CD4-positive, alpha-beta memory T cell (primary cell): ENCODE measurements around the gene IL23R. TPM values are rescaled to one million over a fixed set of nuclear protein-coding genes. Genes with fewer than 3 reads are reported as not detected.

Source experiments
- CTCF ChIA-PET: fragments of 350-600 bp; sonication (Branson Sonifier 250); formaldehyde crosslinking; loops from one replicate; lab custom pipeline; 2021; ENCODE audit warnings: inconsistent platforms; ENCODE audit not compliant: partially characterized antibody; lab: Charles Lee
- POLR2A ChIA-PET: fragments of 350-600 bp; sonication (Branson Sonifier 250); formaldehyde crosslinking; loops from one replicate; lab custom pipeline; 2021; ENCODE audit not compliant: partially characterized antibody; lab: Charles Lee
- DNase-seq, 5 donors: peaks; one replicate each; pipeline versions ENCODE4 v3.0.0 to v3.0.0-alpha.2; 2020 to 2022; ENCODE audit warnings: mixed read lengths in 1 of 5
- H3K27ac ChIP-seq: one replicate; pipeline ENCODE4 v1.7.0; 2013; ENCODE audit warnings: low read depth, low read length
- H3K27me3 ChIP-seq: 2 replicates; pipeline ENCODE4 v1.7.0; 2013; ENCODE audit warnings: mild to moderate bottlenecking, low read length, moderate library complexity; ENCODE audit not compliant: insufficient read depth
- H3K36me3 ChIP-seq: 2 replicates; pipeline ENCODE4 v1.7.0; 2013; ENCODE audit warnings: mild to moderate bottlenecking, low read length, moderate library complexity; ENCODE audit not compliant: insufficient read depth
- H3K4me1 ChIP-seq: 2 replicates; pipeline ENCODE4 v1.7.0; 2013; ENCODE audit warnings: mild to moderate bottlenecking, low read length, moderate library complexity; ENCODE audit not compliant: insufficient read depth
- H3K4me3 ChIP-seq, 2 donors: one replicate each; pipeline ENCODE4 v1.7.0; 2013; ENCODE audit warnings: low read length in 2 of 2, mild to moderate bottlenecking in 1 of 2
- H3K9me3 ChIP-seq, 2 donors: one replicate each; pipeline ENCODE4 v1.7.0; 2013; ENCODE audit warnings: low read length in 2 of 2, control low read depth in 1 of 2; ENCODE audit not compliant: control insufficient read depth in 1 of 2
- H3K27ac Mint-ChIP-seq, 7 donors: one replicate each; pipeline ENCODE4 v1.8.0; 2020 to 2021; ENCODE audit warnings: mixed read lengths in 7 of 7, mild to moderate bottlenecking in 6 of 7, inconsistent platforms in 3 of 7, moderate library complexity in 3 of 7
- H3K27me3 Mint-ChIP-seq, 2 donors: one replicate each; pipeline ENCODE4 v1.8.0; 2020 to 2021; ENCODE audit warnings: mixed read lengths in 2 of 2
- H3K36me3 Mint-ChIP-seq, 2 donors: one replicate each; pipeline ENCODE4 v1.8.0; 2020 to 2021; ENCODE audit warnings: mixed read lengths in 2 of 2, inconsistent platforms in 1 of 2, mild to moderate bottlenecking in 1 of 2
- H3K4me1 Mint-ChIP-seq, 4 donors: one replicate each; pipeline ENCODE4 v1.8.0; 2020 to 2021; ENCODE audit warnings: mixed read lengths in 4 of 4, mild to moderate bottlenecking in 1 of 4
- H3K4me3 Mint-ChIP-seq, 8 donors: one replicate each; pipeline ENCODE4 v1.8.0; 2020 to 2021; ENCODE audit warnings: mixed read lengths in 8 of 8, mild to moderate bottlenecking in 7 of 8, moderate library complexity in 6 of 8, inconsistent platforms in 3 of 8
- H3K9me3 Mint-ChIP-seq, 8 donors: one replicate each; pipeline ENCODE4 v1.8.0; 2020 to 2021; ENCODE audit warnings: mixed read lengths in 8 of 8, mild to moderate bottlenecking in 5 of 8, inconsistent platforms in 3 of 8, moderate library complexity in 1 of 8
- intact Hi-C: fragments of 100-400 bp; cut with micrococcal nuclease; formaldehyde crosslinking; loops from one replicate; pipeline ENCODE4 v1.15.1; 2023
- polyA plus RNA-seq, 2 donors: library from polyadenylated mRNA; unstranded; fragments of 300-500 nt; fragmentation: Illumina TruSeq; gene quantifications; one replicate each; pipeline ENCODE4 v1.2.3, GENCODE V29; 2021
- total RNA-seq, 2 experiments: library from RNA; stranded (reverse); gene quantifications; one replicate each; pipeline ENCODE4 v1.2.3, GENCODE V29; 2021

IL23R gene
- total and polyA plus RNA-seq, 4 experiments from 2014 or later = 0.47 to 2.6 (median 1.5) TPM

- Mint-ChIP-seq H3K27ac (no peak overlapping the region), H3K27me3 (peaks cover 3 to 7% of the 10 kb centered on the region in 2 donors), H3K36me3 (no peaks in the 10 kb centered on the region), H3K4me3 (peak overlapping the region in 1 of 8 donors; percentile 8), H3K9me3 (peaks cover 0 to 9% (median 2%) of the 10 kb centered on the region in 8 donors), H3K4me1 (peaks cover 29 to 57% (median 41%) of the 10 kb centered on the region in 4 donors)
- ChIA-PET POLR2A (no interaction called here), CTCF (no interaction called here)
- no peaks in the 10 kb centered on the region for H3K36me3 ChIP-seq
- intact Hi-C loops = loop anchor here (2.0 to 5.0 kb wide), 2 partner anchors 29 to 38 kb away; no protein-coding TSS in a partner anchor
- H3K27me3 ChIP-seq = no peaks in the 10 kb centered on the region
- H3K4me3 ChIP-seq = no peak overlapping the region
- no peak for DNase-seq
- no peak overlapping the region for H3K27ac ChIP-seq
- H3K4me1 ChIP-seq = peaks cover 45% of the 10 kb centered on the region
- H3K9me3 ChIP-seq = no peaks in the 10 kb centered on the region
Measured at GRCh38 chr1:67173988-67174387, 7.7 kb downstream of the IL23R start.

DNA sequence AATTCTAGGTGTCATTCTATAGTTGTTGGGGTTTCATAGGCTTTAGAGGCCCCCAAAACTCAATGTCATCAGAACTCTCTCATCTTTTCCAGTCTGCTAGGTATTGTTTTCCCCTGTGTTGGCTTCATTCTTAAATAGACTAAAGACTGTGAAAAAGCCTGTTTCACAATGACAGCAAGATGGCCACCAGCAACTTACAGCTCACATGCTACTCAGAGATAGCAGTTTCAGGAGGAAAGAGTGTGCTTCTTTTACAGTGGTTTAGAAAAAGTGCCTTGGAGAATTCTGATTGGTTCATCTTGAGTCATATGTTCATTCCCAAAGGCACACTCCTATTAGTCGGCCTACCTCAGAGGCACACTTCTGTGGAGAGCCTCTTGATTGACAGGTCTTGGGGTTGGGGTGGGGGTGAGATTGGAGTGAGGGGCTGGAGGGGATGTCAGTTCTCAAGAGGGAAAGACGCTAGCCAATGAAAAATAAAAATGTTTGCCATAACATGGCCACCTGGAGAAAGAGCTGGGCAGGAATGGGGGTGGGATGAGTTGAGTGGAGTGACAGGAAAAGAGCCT, 8.5 kb downstream of the IL23R start:
- Mint-ChIP-seq H3K27me3 (peaks cover 5 to 7% of the 10 kb centered on the region in 2 donors), H3K4me1 (peaks cover 30 to 59% (median 44%) of the 10 kb centered on the region in 4 donors), H3K4me3 (peak overlapping the region in 2 of 8 donors; percentile 21 to 40), H3K36me3 (no peaks in the 10 kb centered on the region), H3K27ac (peak overlapping the region in 1 of 7 donors; percentile 52), H3K9me3 (peaks cover 0 to 9% (median 2%) of the 10 kb centered on the region in 8 donors)
- H3K27ac ChIP-seq = no peak overlapping the region
- ChIA-PET CTCF (no interaction called here), POLR2A (no interaction called here)
- intact Hi-C loops = loop anchor here (5.0 kb wide), 1 partner anchor 38 kb away; no protein-coding TSS in a partner anchor
- no peaks in the 10 kb centered on the region for H3K27me3 ChIP-seq
- H3K36me3 ChIP-seq = no peaks in the 10 kb centered on the region
- DNase-seq = no peak
- no peak overlapping the region for H3K4me3 ChIP-seq
- no peaks in the 10 kb centered on the region for H3K9me3 ChIP-seq
- H3K4me1 ChIP-seq = peaks cover 40% of the 10 kb centered on the region

- Mint-ChIP-seq H3K9me3 (peaks cover 0 to 9% (median 2%) of the 10 kb centered on the region in 8 donors), H3K4me1 (peaks cover 28 to 56% (median 43%) of the 10 kb centered on the region in 4 donors)
Measured at GRCh38 chr1:67175530-67176087, 9.4 kb downstream of the IL23R start.

GRCh38 chr1:67184838-67185421, 18.7 kb downstream of the IL23R start:
- Mint-ChIP-seq H3K27ac (no peak overlapping the region), H3K4me1 (peaks cover 1 to 9% (median 3%) of the 10 kb centered on the region in 4 donors), H3K36me3 (no peaks in the 10 kb centered on the region), H3K4me3 (no peak overlapping the region), H3K9me3 (peaks cover 0 to 2% (median 0%) of the 10 kb centered on the region in 8 donors), H3K27me3 (peaks cover 2% of the 10 kb centered on the region in 2 donors)
- Histone ChIP-seq H3K4me3 (no peak overlapping the region), H3K4me1 (no peaks in the 10 kb centered on the region), H3K27ac (no peak overlapping the region), H3K9me3 (no peaks in the 10 kb centered on the region), H3K36me3 (no peaks in the 10 kb centered on the region), H3K27me3 (no peaks in the 10 kb centered on the region)
- ChIA-PET CTCF (interaction anchor here (0.8 to 1.5 kb wide), 2 partner anchors 27 to 29 kb away, joined by 3 read pairs; no protein-coding TSS in a partner anchor), POLR2A (no interaction called here)
- DNase-seq = no peak
- intact Hi-C loops = no loop called here

More at GRCh38 chr1:67175530-67176087, 9.4 kb downstream of the IL23R start:
- no peak overlapping the region for H3K27ac ChIP-seq
- POLR2A ChIA-PET = no interaction called here
- no peak overlapping the region for H3K4me3 ChIP-seq
- intact Hi-C loops = no loop called here
- CTCF ChIA-PET = interaction anchor here (1.3 to 1.5 kb wide), 2 partner anchors 31 to 37 kb away, joined by 4 to 6 read pairs; no protein-coding TSS in a partner anchor
- peak overlapping the region in 1 of 8 donors; percentile 37 for H3K4me3 Mint-ChIP-seq
- H3K4me1 ChIP-seq = peaks cover 32% of the 10 kb centered on the region
- H3K9me3 ChIP-seq = no peaks in the 10 kb centered on the region
- no peak for DNase-seq
- H3K27ac Mint-ChIP-seq = peak overlapping the region in 1 of 7 donors; percentile 55
- no peaks in the 10 kb centered on the region for H3K27me3 ChIP-seq
- H3K36me3 Mint-ChIP-seq = no peaks in the 10 kb centered on the region
- H3K27me3 Mint-ChIP-seq = peaks cover 5 to 7% of the 10 kb centered on the region in 2 donors
- no peaks in the 10 kb centered on the region for H3K36me3 ChIP-seq

DNA sequence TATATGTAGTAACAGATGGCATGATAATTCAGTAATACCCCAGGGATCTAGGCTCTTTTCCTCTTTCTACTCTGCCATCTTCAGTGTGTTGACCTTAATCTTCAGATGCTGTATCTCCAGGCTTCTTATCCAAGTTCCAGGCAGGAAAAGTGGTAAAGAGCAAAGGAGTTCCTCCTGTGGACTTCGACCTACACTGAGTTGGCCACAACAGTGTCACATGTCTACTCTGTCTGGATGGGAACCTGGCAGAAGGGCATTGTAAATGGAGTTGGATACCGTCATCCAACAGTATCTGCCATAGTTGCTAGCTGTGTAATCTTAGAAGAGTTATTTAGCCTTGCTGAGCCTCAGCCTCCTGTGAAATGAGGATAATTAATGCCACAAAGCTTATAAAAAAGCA, 21.9 kb downstream of the IL23R start:
- no peak overlapping the region for H3K27ac Mint-ChIP-seq
- no peak overlapping the region for H3K27ac ChIP-seq
- intact Hi-C loops = no loop called here
- H3K27me3 ChIP-seq = no peaks in the 10 kb centered on the region
- no peaks in the 10 kb centered on the region for H3K9me3 Mint-ChIP-seq
- no peak for DNase-seq
- H3K4me3 ChIP-seq = no peak overlapping the region
- H3K4me1 Mint-ChIP-seq = peaks cover 0 to 6% (median 2%) of the 10 kb centered on the region in 4 donors
- H3K4me1 ChIP-seq = peaks cover 22% of the 10 kb centered on the region
- H3K36me3 Mint-ChIP-seq = no peaks in the 10 kb centered on the region
- no peaks in the 10 kb centered on the region for H3K27me3 Mint-ChIP-seq
- ChIA-PET CTCF (no interaction called here), POLR2A (no interaction called here)
- no peaks in the 10 kb centered on the region for H3K36me3 ChIP-seq
- H3K9me3 ChIP-seq = no peaks in the 10 kb centered on the region
- H3K4me3 Mint-ChIP-seq = no peak overlapping the region

DNA sequence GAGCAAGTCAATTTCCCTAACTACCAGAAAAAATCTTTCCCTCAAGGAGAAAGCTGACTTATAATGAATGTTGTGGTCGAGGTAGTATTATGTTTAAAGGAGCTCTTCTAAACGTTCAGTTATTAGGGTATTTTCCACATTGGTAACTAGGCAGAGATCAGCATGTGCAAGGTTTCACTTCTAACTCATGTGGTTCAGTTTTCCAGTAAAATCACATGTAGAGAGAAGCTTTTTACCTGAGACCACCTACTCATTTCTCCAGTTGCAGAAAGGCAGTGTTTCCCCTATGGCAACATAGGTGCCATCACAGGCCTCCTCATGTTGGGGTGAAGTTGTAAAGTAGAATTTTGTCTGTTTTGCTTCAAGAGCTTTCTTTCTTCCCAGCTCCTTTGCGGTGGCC, 23.7 kb downstream of the IL23R start:
- H3K36me3 ChIP-seq = no peaks in the 10 kb centered on the region
- H3K27me3 ChIP-seq = no peaks in the 10 kb centered on the region
- H3K9me3 ChIP-seq = no peaks in the 10 kb centered on the region
- no peak overlapping the region for H3K4me3 ChIP-seq
- H3K4me3 Mint-ChIP-seq = peak overlapping the region in 2 of 8 donors; percentile 8 to 39
- intact Hi-C loops = no loop called here
- no peak for DNase-seq
- H3K9me3 Mint-ChIP-seq = no peaks in the 10 kb centered on the region
- CTCF ChIA-PET = interaction anchor here (0.9 to 1.5 kb wide), 3 partner anchors 16 to 310 kb away, joined by 3 to 11 read pairs (median 3); no protein-coding TSS in a partner anchor
- no peak overlapping the region for H3K27ac ChIP-seq
- peaks cover 40% of the 10 kb centered on the region for H3K4me1 ChIP-seq
- H3K4me1 Mint-ChIP-seq = peaks cover 0 to 21% (median 14%) of the 10 kb centered on the region in 4 donors
- no peaks in the 10 kb centered on the region for H3K27me3 Mint-ChIP-seq
- no peak overlapping the region for H3K27ac Mint-ChIP-seq
- H3K36me3 Mint-ChIP-seq = no peaks in the 10 kb centered on the region
- POLR2A ChIA-PET = interaction anchor here (0.9 kb wide), 1 partner anchor 18 kb away, joined by 3 read pairs; no protein-coding TSS in a partner anchor

- no peak overlapping the region for H3K4me3 ChIP-seq
- H3K27ac ChIP-seq = no peak overlapping the region
- no peaks in the 10 kb centered on the region for H3K9me3 ChIP-seq
- H3K4me1 ChIP-seq = peaks cover 44% of the 10 kb centered on the region
- POLR2A ChIA-PET = interaction anchor here (0.9 kb wide), 1 partner anchor 18 kb away, joined by 3 read pairs; no protein-coding TSS in a partner anchor
- H3K4me1 Mint-ChIP-seq = peaks cover 0 to 25% (median 15%) of the 10 kb centered on the region in 4 donors
- no peaks in the 10 kb centered on the region for H3K27me3 Mint-ChIP-seq
- H3K4me3 Mint-ChIP-seq = peak overlapping the region in 1 of 8 donors; percentile 8
- no peaks in the 10 kb centered on the region for H3K27me3 ChIP-seq
- no peak overlapping the region for H3K27ac Mint-ChIP-seq
- H3K36me3 Mint-ChIP-seq = no peaks in the 10 kb centered on the region
- no peaks in the 10 kb centered on the region for H3K9me3 Mint-ChIP-seq
- intact Hi-C loops = no loop called here
- CTCF ChIA-PET = interaction anchor here (0.9 to 2.2 kb wide), 4 partner anchors 16 to 310 kb away, joined by 3 to 11 read pairs (median 6); no protein-coding TSS in a partner anchor
- DNase-seq = no peak
- H3K36me3 ChIP-seq = no peaks in the 10 kb centered on the region
Measured at GRCh38 chr1:67190410-67190809, 24.2 kb downstream of the IL23R start.
